ENCODE results near the gene SPOCK1.

Gene SPOCK1

GRCh38 chr5:137034764-137035479, 464.2 kb downstream of the SPOCK1 start:
- Histone ChIP-seq H3K9me3 (ENCODE audit: control insufficient read depth, low read length) (no peaks in the 10 kb centered on the region), H3K4me3 (ENCODE audit: low read length) (no peak overlapping the region), H3K27me3 (ENCODE audit: control insufficient read depth, insufficient read depth, low read length) (no peaks in the 10 kb centered on the region), H3K4me1 (ENCODE audit: control insufficient read depth, insufficient read depth, low read length) (no peaks in the 10 kb centered on the region), H3K9ac (ENCODE audit: low read length) (no peak overlapping the region), H3K36me3 (ENCODE audit: control insufficient read depth, insufficient read depth, low read length) (no peaks in the 10 kb centered on the region)

GRCh38 chr5:137034213-137034612, 464.9 kb downstream of the SPOCK1 start:
- Histone ChIP-seq H3K27me3 (ENCODE audit: control insufficient read depth, insufficient read depth, low read length) (no peaks in the 10 kb centered on the region), H3K9ac (ENCODE audit: low read length) (no peak overlapping the region), H3K9me3 (ENCODE audit: control insufficient read depth, low read length) (no peaks in the 10 kb centered on the region), H3K4me1 (ENCODE audit: control insufficient read depth, insufficient read depth, low read length) (no peaks in the 10 kb centered on the region), H3K4me3 (ENCODE audit: low read length) (no peak overlapping the region), H3K36me3 (ENCODE audit: control insufficient read depth, insufficient read depth, low read length) (no peaks in the 10 kb centered on the region)

- Histone ChIP-seq H3K4me1 (ENCODE audit: control insufficient read depth, insufficient read depth, low read length) (no peaks in the 10 kb centered on the region), H3K4me3 (ENCODE audit: low read length) (no peak overlapping the region), H3K9ac (ENCODE audit: low read length) (no peak overlapping the region), H3K9me3 (ENCODE audit: control insufficient read depth, low read length) (no peaks in the 10 kb centered on the region), H3K27me3 (ENCODE audit: control insufficient read depth, insufficient read depth, low read length) (no peaks in the 10 kb centered on the region), H3K36me3 (ENCODE audit: control insufficient read depth, insufficient read depth, low read length) (no peaks in the 10 kb centered on the region)
Observed at GRCh38 chr5:137032929-137033328, 466.2 kb downstream of the SPOCK1 start.

GRCh38 chr5:137027758-137028157, 471.4 kb downstream of the SPOCK1 start:
- Histone ChIP-seq H3K27me3 (ENCODE audit: control insufficient read depth, insufficient read depth, low read length) (no peaks in the 10 kb centered on the region), H3K36me3 (ENCODE audit: control insufficient read depth, insufficient read depth, low read length) (no peaks in the 10 kb centered on the region), H3K4me1 (ENCODE audit: control insufficient read depth, insufficient read depth, low read length) (no peaks in the 10 kb centered on the region), H3K9ac (ENCODE audit: low read length) (no peak overlapping the region), H3K9me3 (ENCODE audit: control insufficient read depth, low read length) (no peaks in the 10 kb centered on the region), H3K4me3 (ENCODE audit: low read length) (no peak overlapping the region)

GRCh38 chr5:137026296-137026695, 472.8 kb downstream of the SPOCK1 start:
- Histone ChIP-seq H3K4me1 (ENCODE audit: control insufficient read depth, insufficient read depth, low read length) (no peaks in the 10 kb centered on the region), H3K36me3 (ENCODE audit: control insufficient read depth, insufficient read depth, low read length) (no peaks in the 10 kb centered on the region), H3K9ac (ENCODE audit: low read length) (no peak overlapping the region), H3K4me3 (ENCODE audit: low read length) (no peak overlapping the region), H3K27me3 (ENCODE audit: control insufficient read depth, insufficient read depth, low read length) (no peaks in the 10 kb centered on the region), H3K9me3 (ENCODE audit: control insufficient read depth, low read length) (no peaks in the 10 kb centered on the region)

- Histone ChIP-seq H3K9me3 (ENCODE audit: control insufficient read depth, low read length) (no peaks in the 10 kb centered on the region), H3K4me1 (ENCODE audit: control insufficient read depth, insufficient read depth, low read length) (no peaks in the 10 kb centered on the region), H3K4me3 (ENCODE audit: low read length) (no peak overlapping the region), H3K9ac (ENCODE audit: low read length) (no peak overlapping the region), H3K27me3 (ENCODE audit: control insufficient read depth, insufficient read depth, low read length) (no peaks in the 10 kb centered on the region), H3K36me3 (ENCODE audit: control insufficient read depth, insufficient read depth, low read length) (no peaks in the 10 kb centered on the region)
Observed at GRCh38 chr5:137024044-137024443, 475.1 kb downstream of the SPOCK1 start.

GRCh38 chr5:137023371-137023770, 475.8 kb downstream of the SPOCK1 start:
- H3K4me3 ChIP-seq (ENCODE audit: low read length): no peak overlapping the region
- no peak overlapping the region for H3K9ac ChIP-seq (ENCODE audit: low read length)
- H3K4me1 ChIP-seq (ENCODE audit: control insufficient read depth, insufficient read depth, low read length): no peaks in the 10 kb centered on the region

GRCh38 chr5:137022725-137023124, 476.4 kb downstream of the SPOCK1 start:
- Histone ChIP-seq H3K9me3 (ENCODE audit: control insufficient read depth, low read length) (no peaks in the 10 kb centered on the region), H3K36me3 (ENCODE audit: control insufficient read depth, insufficient read depth, low read length) (no peaks in the 10 kb centered on the region), H3K4me3 (ENCODE audit: low read length) (no peak overlapping the region), H3K9ac (ENCODE audit: low read length) (no peak overlapping the region), H3K4me1 (ENCODE audit: control insufficient read depth, insufficient read depth, low read length) (no peaks in the 10 kb centered on the region), H3K27me3 (ENCODE audit: control insufficient read depth, insufficient read depth, low read length) (no peaks in the 10 kb centered on the region)

More at GRCh38 chr5:137023371-137023770, 475.8 kb downstream of the SPOCK1 start:
- H3K36me3 ChIP-seq (ENCODE audit: control insufficient read depth, insufficient read depth, low read length): no peaks in the 10 kb centered on the region
- H3K9me3 ChIP-seq (ENCODE audit: control insufficient read depth, low read length): no peaks in the 10 kb centered on the region
- H3K27me3 ChIP-seq (ENCODE audit: control insufficient read depth, insufficient read depth, low read length): no peaks in the 10 kb centered on the region

- Histone ChIP-seq H3K27me3 (ENCODE audit: control insufficient read depth, insufficient read depth, low read length) (no peaks in the 10 kb centered on the region), H3K9ac (ENCODE audit: low read length) (no peak overlapping the region), H3K4me3 (ENCODE audit: low read length) (no peak overlapping the region), H3K36me3 (ENCODE audit: control insufficient read depth, insufficient read depth, low read length) (no peaks in the 10 kb centered on the region), H3K9me3 (ENCODE audit: control insufficient read depth, low read length) (no peaks in the 10 kb centered on the region), H3K4me1 (ENCODE audit: control insufficient read depth, insufficient read depth, low read length) (no peaks in the 10 kb centered on the region)
Observed at GRCh38 chr5:137022043-137022442, 477.1 kb downstream of the SPOCK1 start.

GRCh38 chr5:137019229-137019628, 479.9 kb downstream of the SPOCK1 start:
- Histone ChIP-seq H3K4me3 (ENCODE audit: low read length) (no peak overlapping the region), H3K36me3 (ENCODE audit: control insufficient read depth, insufficient read depth, low read length) (no peaks in the 10 kb centered on the region), H3K9me3 (ENCODE audit: control insufficient read depth, low read length) (no peaks in the 10 kb centered on the region), H3K27me3 (ENCODE audit: control insufficient read depth, insufficient read depth, low read length) (no peaks in the 10 kb centered on the region), H3K4me1 (ENCODE audit: control insufficient read depth, insufficient read depth, low read length) (no peaks in the 10 kb centered on the region), H3K9ac (ENCODE audit: low read length) (no peak overlapping the region)

GRCh38 chr5:137016783-137017324, 482.3 kb downstream of the SPOCK1 start:
- Histone ChIP-seq H3K4me3 (ENCODE audit: low read length) (no peak overlapping the region), H3K4me1 (ENCODE audit: control insufficient read depth, insufficient read depth, low read length) (no peaks in the 10 kb centered on the region), H3K27me3 (ENCODE audit: control insufficient read depth, insufficient read depth, low read length) (no peaks in the 10 kb centered on the region), H3K36me3 (ENCODE audit: control insufficient read depth, insufficient read depth, low read length) (no peaks in the 10 kb centered on the region), H3K9me3 (ENCODE audit: control insufficient read depth, low read length) (no peaks in the 10 kb centered on the region), H3K9ac (ENCODE audit: low read length) (no peak overlapping the region)

- Histone ChIP-seq H3K9ac (ENCODE audit: low read length) (no peak overlapping the region), H3K4me3 (ENCODE audit: low read length) (no peak overlapping the region), H3K36me3 (ENCODE audit: control insufficient read depth, insufficient read depth, low read length) (no peaks in the 10 kb centered on the region), H3K9me3 (ENCODE audit: control insufficient read depth, low read length) (no peaks in the 10 kb centered on the region), H3K27me3 (ENCODE audit: control insufficient read depth, insufficient read depth, low read length) (no peaks in the 10 kb centered on the region), H3K4me1 (ENCODE audit: control insufficient read depth, insufficient read depth, low read length) (no peaks in the 10 kb centered on the region)
Observed at GRCh38 chr5:137015540-137016116, 483.5 kb downstream of the SPOCK1 start.

Data from mucosa of stomach (tissue), 1 donor.